K562 (cell line): ENCODE results near the gene RPTOR. TPM values are rescaled to one million over a fixed set of nuclear protein-coding genes. Genes with fewer than 3 reads are reported as not detected.
"Not testable (repeated sequence)": the region's sequence is repeated elsewhere in the genome, so short reads cannot be mapped to it uniquely, and the experiment has no call there.

ENCODE experiments used
- ATAC-seq: fragments of 200-7000 bp; cut with Tn5 transposase; 3 replicates; pipeline ENCODE4 v1.9.1; 2020; ENCODE audit warnings: moderate library complexity
- BruUV-seq: library from RNA; stranded (reverse); fragments of 400-500 nt; replicated peaks from 2 replicates; lab custom pipeline; 2021; lab: Mats Ljungman, UMichigan
- CTCF ChIA-PET: fragments of 300-600 bp; formaldehyde crosslinking; extraction: SDS; loops from one replicate; lab custom pipeline; 2021; ENCODE audit warnings: low intra/inter-chr PET ratio; lab: Yijun Ruan, JAX
- POLR2A ChIA-PET: fragments of 300-600, 350-650 bp; sonication (Branson Sonifier 250); formaldehyde crosslinking; extraction: SDS; loops from one replicate; lab custom pipeline; 2021; ENCODE audit warnings: antibody characterized with exemption, inconsistent platforms; lab: Yijun Ruan, JAX
- DNase-seq, 4 experiments: peaks; one replicate each; pipeline versions ENCODE4 v3.0.0 to v3.0.0-alpha.2; 2011 to 2018; ENCODE audit warnings: low spot score in 3 of 4, mixed read lengths in 3 of 4; ENCODE audit errors: extremely low read depth in 1 of 4
- FAIRE-seq: peaks from 2 replicates; lab custom pipeline; 2011; peaks lifted over from hg19 to GRCh38; lab: Jason Lieb, UNC
- H2AFZ ChIP-seq: 2 replicates; pipeline ENCODE4 v1.6.0; 2011; ENCODE audit warnings: low read depth, low read length, control low read depth, inconsistent platforms
- H3K27ac ChIP-seq: fragments of 200-600 bp; 3 replicates; pipeline ENCODE4 v1.8.0; 2011; ENCODE audit warnings: low read depth, mild to moderate bottlenecking, control low read depth, inconsistent platforms, low read length, moderate library complexity, mixed read lengths; ENCODE audit errors: extremely low read depth
- H3K27me3 ChIP-seq, 2 experiments: fragments of 300-600 bp in 1 of 2; 2 replicates in 1 of 2; 3 replicates in 1 of 2; pipeline versions ENCODE4 v1.6.0 to v1.8.0; 2011; ENCODE audit warnings: inconsistent platforms in 2 of 2, low read length in 2 of 2, mild to moderate bottlenecking in 1 of 2, mixed read lengths in 1 of 2, moderate library complexity in 1 of 2; ENCODE audit not compliant: control insufficient read depth in 2 of 2, insufficient read depth in 2 of 2
- H3K36me3 ChIP-seq: fragments of 300-600 bp; 3 replicates; pipeline ENCODE4 v1.8.0; 2011; ENCODE audit warnings: mild to moderate bottlenecking, low read length, inconsistent platforms; ENCODE audit not compliant: control insufficient read depth, insufficient read depth
- H3K4me1 ChIP-seq, 2 experiments: fragments of 200-600 bp in 1 of 2; replicated peaks in 1 of 2; 2 replicates in 1 of 2; 3 replicates in 1 of 2; pipeline versions ENCODE4 v1.5.1 to v1.8.0; 2011; ENCODE audit warnings: inconsistent platforms in 2 of 2, low read length in 2 of 2, mild to moderate bottlenecking in 1 of 2, mixed read lengths in 1 of 2, moderate library complexity in 1 of 2; ENCODE audit not compliant: control insufficient read depth in 2 of 2, insufficient read depth in 2 of 2
- H3K4me2 ChIP-seq: 2 replicates; pipeline ENCODE4 v1.6.1; 2011; ENCODE audit warnings: low read length, control low read depth, inconsistent platforms, mixed read lengths; ENCODE audit not compliant: insufficient read depth
- H3K4me3 ChIP-seq: fragments of 200-600 bp; sonication (generic), shearing (Covaris generic); 2 replicates; pipeline ENCODE4 v1.5.1; 2016; ENCODE audit warnings: control low read depth, inconsistent platforms
- H3K79me2 ChIP-seq: fragments of 200-600 bp; 3 replicates; pipeline ENCODE4 v1.8.0; 2011; ENCODE audit warnings: low read length, inconsistent platforms; ENCODE audit not compliant: control insufficient read depth, insufficient read depth
- H3K9ac ChIP-seq, 2 experiments: 2 replicates each; pipeline versions ENCODE4 v1.6.0 to v1.6.1; 2011; ENCODE audit warnings: low read depth in 2 of 2, low read length in 2 of 2, control low read depth in 1 of 2, inconsistent platforms in 1 of 2, mild to moderate bottlenecking in 1 of 2, mixed read lengths in 1 of 2; ENCODE audit not compliant: insufficient read depth in 1 of 2
- H3K9me1 ChIP-seq: one replicate; pipeline ENCODE4 v1.6.0; 2011; ENCODE audit warnings: inconsistent platforms, mild to moderate bottlenecking, low read length, moderate library complexity; ENCODE audit not compliant: control insufficient read depth, insufficient read depth
- H3K9me3 ChIP-seq: replicated peaks from 2 replicates; pipeline ENCODE4 v1.5.1; 2011; ENCODE audit warnings: low read depth, low read length, inconsistent platforms; ENCODE audit not compliant: control insufficient read depth, insufficient read depth
- H4K20me1 ChIP-seq: replicated peaks from 2 replicates; pipeline ENCODE4 v1.6.1; 2011; ENCODE audit warnings: low read length, inconsistent platforms, mixed read lengths; ENCODE audit not compliant: control insufficient read depth, insufficient read depth
- FOXA1 ChIP-seq: fragments of 450-650 bp; IDR thresholded peaks from 2 replicates; pipeline ENCODE4 v1.6.1; 2016; ENCODE audit warnings: mild to moderate bottlenecking, borderline replicate concordance
- PHB2 ChIP-seq: fragments of 450-650 bp; IDR thresholded peaks from 2 replicates; pipeline ENCODE4 v1.6.1; 2017; ENCODE audit warnings: low read depth
- WGBS: fragments of 100-300 bp; shearing (Covaris generic); methylation state at CpG from one replicate; pipeline ENCODE4 v1.1.6; 2016; ENCODE audit warnings: low coverage, mixed read lengths; ENCODE audit not compliant: insufficient coverage; ENCODE audit errors: missing lambda C conversion rate; 5-methylcytosine and 5-hydroxymethylcytosine counted together
- in situ Hi-C: fragments of 300-500 bp; cut with MboI; formaldehyde crosslinking; loops from 4 replicates; pipeline ENCODE4 v1.15.0; 2018; ENCODE audit warnings: inconsistent platforms, mixed read lengths
- intact Hi-C: fragments of 100-400 bp; cut with micrococcal nuclease; formaldehyde crosslinking; loops from 2 replicates; pipeline ENCODE4 v1.14.2; 2022
- polyA plus RNA-seq, 8 experiments: library from polyadenylated mRNA; depleted of rRNA in 4 of 8; stranded (reverse) in 5 of 8; unstranded in 3 of 8; fragments of >200 nt; fragmentation: Nextera tagmentation in 2 of 8; fragmentation: Illumina TruSeq in 1 of 8; extraction: Ambion mirVana in 2 of 8; extraction: Trizol in 1 of 8; gene quantifications; 2 replicates each; pipeline versions ENCODE4 v1.2.1 to v1.2.3, GENCODE V29; 2011 to 2014; ENCODE audit warnings: inconsistent platforms in 1 of 8, missing spikeins in 1 of 8
- total RNA-seq, 7 experiments: library from RNA; depleted of rRNA in 6 of 7; stranded (reverse); fragments of >200 nt in 6 of 7; fragmentation: Illumina TruSeq in 2 of 7; extraction: Trizol in 2 of 7; gene quantifications; 2 replicates each; pipeline versions ENCODE4 v1.2.1 to v1.2.3, GENCODE V29; 2011 to 2021; ENCODE audit warnings: low replicate concordance in 1 of 7
- TF ChIP-seq, protein P1 (sequence below): fragments of 450-650 bp; IDR thresholded peaks from 2 replicates; pipeline ENCODE4 v1.6.1; 2016; ENCODE audit warnings: missing biosample characterization, missing genetic modification characterization

Gene RPTOR
- total and polyA plus RNA-seq, 9 of the 15 experiments (the other 6 are each of a cell fraction or from before 2014, with no cell fraction given): 0.24 to 54.1 (median 10.2) TPM

DNA sequence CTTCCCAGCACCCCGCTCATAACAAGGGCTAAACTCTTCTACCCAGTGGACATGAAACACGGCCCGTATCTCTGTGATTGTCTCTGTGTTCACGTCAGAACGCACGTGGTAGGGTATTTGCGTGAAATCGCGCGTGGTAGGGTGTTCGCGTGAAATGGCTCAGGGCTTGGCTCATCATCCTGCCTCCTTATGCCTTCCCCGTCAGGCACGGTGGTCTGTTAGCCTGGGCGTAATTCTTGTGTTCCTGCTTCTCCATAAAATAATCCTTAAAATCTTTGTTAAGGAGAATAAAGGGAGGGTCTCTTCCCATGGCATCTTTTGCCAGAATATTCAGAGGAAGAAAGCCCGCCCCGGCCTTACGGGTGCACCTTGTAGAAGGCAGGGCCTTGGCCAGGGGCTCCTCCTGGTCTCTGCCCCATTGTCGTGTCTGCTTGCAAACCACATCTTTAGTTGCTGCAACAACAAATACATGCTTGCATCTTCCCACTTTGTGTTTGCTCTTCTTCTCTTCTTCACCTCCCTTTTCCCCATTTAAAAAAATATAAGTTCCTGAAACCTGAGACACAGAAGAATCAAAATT is 330.3 kb downstream of the RPTOR start:
- ChIA-PET POLR2A (interaction anchor here (0.7 kb wide), 1 partner anchor 47 kb away, joined by 5 read pairs; no protein-coding TSS in a partner anchor), CTCF (no interaction called here)
- H3K9me3 ChIP-seq: no peaks in the 10 kb centered on the region
- H3K4me2 ChIP-seq: no peak overlapping the region
- H3K27ac ChIP-seq: no peak overlapping the region
- no peaks in the 10 kb centered on the region for H3K27me3 ChIP-seq
- no peak overlapping the region for H3K4me3 ChIP-seq
- no peak for DNase-seq
- intact Hi-C loops (no loop called here), in situ Hi-C loops (no loop called here)
- BruUV-seq: no TSS peak
- H2AFZ ChIP-seq: no peak overlapping the region
- no peak for FAIRE-seq
- no peak for TF ChIP-seq PHB2
- TF ChIP-seq, protein P1, sequence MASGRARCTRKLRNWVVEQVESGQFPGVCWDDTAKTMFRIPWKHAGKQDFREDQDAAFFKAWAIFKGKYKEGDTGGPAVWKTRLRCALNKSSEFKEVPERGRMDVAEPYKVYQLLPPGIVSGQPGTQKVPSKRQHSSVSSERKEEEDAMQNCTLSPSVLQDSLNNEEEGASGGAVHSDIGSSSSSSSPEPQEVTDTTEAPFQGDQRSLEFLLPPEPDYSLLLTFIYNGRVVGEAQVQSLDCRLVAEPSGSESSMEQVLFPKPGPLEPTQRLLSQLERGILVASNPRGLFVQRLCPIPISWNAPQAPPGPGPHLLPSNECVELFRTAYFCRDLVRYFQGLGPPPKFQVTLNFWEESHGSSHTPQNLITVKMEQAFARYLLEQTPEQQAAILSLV: no peak
- TF ChIP-seq FOXA1: no peak
- H3K9me1 ChIP-seq: no peaks in the 10 kb centered on the region
- 0 out of 3 replicates have a peak, but pooled peaks cover 19% of the 10 kb centered on the region for H3K36me3 ChIP-seq
- H3K9ac ChIP-seq: no peak overlapping the region
- WGBS: 93% methylated on average over 19 of the region's 19 CpGs
- H3K79me2 ChIP-seq: no peaks in the 10 kb centered on the region
- H3K4me1 ChIP-seq: peaks cover 0 to 4% of the 10 kb centered on the region in 2 experiments; a peak in 2 of 5 replicates
- H4K20me1 ChIP-seq: no peaks in the 10 kb centered on the region
- ATAC-seq: no peak

- H3K4me2 ChIP-seq, in situ Hi-C loops, H3K9ac ChIP-seq, H4K20me1 ChIP-seq, DNase-seq, H3K9me3 ChIP-seq, intact Hi-C loops, ATAC-seq, H3K4me3 ChIP-seq, H3K79me2 ChIP-seq, BruUV-seq, H3K9me1 ChIP-seq, FAIRE-seq, POLR2A ChIA-PET, CTCF ChIA-PET, H2AFZ ChIP-seq, H3K4me1 ChIP-seq, H3K27ac ChIP-seq, H3K27me3 ChIP-seq: not testable (repeated sequence)
- H3K36me3 ChIP-seq: peaks cover 20% of the 10 kb centered on the region; the same call in 1 of the 3 replicates
- WGBS: 100% methylated on average over 8 of the region's 29 CpGs
Observed at GRCh38 chr17:80875480-80875995, 330.9 kb downstream of the RPTOR start.

DNA sequence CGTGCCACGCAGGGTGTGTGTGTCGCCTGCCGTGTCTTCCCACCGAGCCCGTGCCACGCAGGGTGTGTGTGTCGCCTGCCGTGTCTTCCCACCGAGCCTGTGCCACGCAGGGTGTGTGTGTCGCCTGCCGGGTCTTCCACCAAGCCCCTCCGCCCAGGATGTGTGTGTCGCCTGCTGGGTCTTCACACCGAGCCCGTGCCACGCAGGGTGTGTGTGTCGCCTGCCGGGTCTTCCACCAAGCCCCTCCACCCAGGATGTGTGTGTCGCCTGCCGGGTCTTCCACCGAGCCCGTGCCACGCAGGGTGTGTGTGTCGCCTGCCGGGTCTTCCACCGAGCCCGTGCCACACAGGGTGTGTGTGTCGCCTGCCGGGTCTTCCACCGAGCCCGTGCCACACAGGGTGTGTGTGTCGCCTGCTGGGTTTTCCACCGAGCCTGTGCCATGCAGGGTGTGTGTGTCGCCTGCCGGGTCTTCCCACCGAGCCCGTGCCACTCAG is 331.9 kb downstream of the RPTOR start:
- H3K79me2 ChIP-seq, intact Hi-C loops, BruUV-seq, H3K4me1 ChIP-seq, H3K9me3 ChIP-seq, H4K20me1 ChIP-seq, in situ Hi-C loops, H3K9me1 ChIP-seq, H3K4me2 ChIP-seq, H3K27me3 ChIP-seq, DNase-seq, CTCF ChIA-PET, H3K4me3 ChIP-seq, ATAC-seq, H3K27ac ChIP-seq, FAIRE-seq, H2AFZ ChIP-seq, H3K9ac ChIP-seq: not testable (repeated sequence)
- H3K36me3 ChIP-seq: peaks cover 26% of the 10 kb centered on the region; the same call in 1 of the 3 replicates
- POLR2A ChIA-PET: interaction anchor here (1.3 kb wide), 1 partner anchor 22 kb away, joined by 3 read pairs; no protein-coding TSS in a partner anchor
- 97% methylated on average over 16 of the region's 39 CpGs for WGBS
